ENCODE data around the gene CYTH2.
A peak's percentile ranks its signal among the peaks of the same experiment; 100 is the strongest.

CYTH2 gene

GRCh38 chr19:48492925-48493717 is 24.0 kb downstream of the CYTH2 start:
- peak; percentile 58 to 70 (median 62) for DNase-seq (ENCODE audit: low read depth in 3 of 3)

- no peak for DNase-seq (ENCODE audit: low read depth in 3 of 3)
These were observed 24.7 kb downstream of the CYTH2 start for GRCh38 chr19:48493718-48494401.

- DNase-seq (ENCODE audit: low read depth in 3 of 3) = no peak
These were observed 26.2 kb downstream of the CYTH2 start for GRCh38 chr19:48495396-48495795.

GRCh38 chr19:48496959-48497727 is 28.0 kb downstream of the CYTH2 start:
- no peak for DNase-seq (ENCODE audit: low read depth in 3 of 3)

GRCh38 chr19:48497728-48498594 is 28.8 kb downstream of the CYTH2 start:
- DNase-seq (ENCODE audit: low read depth in 3 of 3) = no peak

- DNase-seq (ENCODE audit: low read depth in 3 of 3) = no peak
These were observed 29.6 kb downstream of the CYTH2 start for GRCh38 chr19:48498595-48499311.

- DNase-seq (ENCODE audit: low read depth in 3 of 3) = no peak
These were observed 30.3 kb downstream of the CYTH2 start for GRCh38 chr19:48499316-48500090.

GRCh38 chr19:48500830-48501493 is 31.8 kb downstream of the CYTH2 start:
- DNase-seq (ENCODE audit: low read depth in 3 of 3) = no peak

GRCh38 chr19:48501494-48502349 is 32.6 kb downstream of the CYTH2 start:
- peak in 2 of 3 experiments; percentile 51 to 57 for DNase-seq (ENCODE audit: low read depth in 3 of 3)

- DNase-seq (ENCODE audit: low read depth in 3 of 3) = no peak
These were observed 33.3 kb downstream of the CYTH2 start for GRCh38 chr19:48502350-48503018.

- no peak for DNase-seq (ENCODE audit: low read depth in 3 of 3)
These were observed 37.1 kb downstream of the CYTH2 start for GRCh38 chr19:48506138-48506733.

- no peak for DNase-seq (ENCODE audit: low read depth in 3 of 3)
These were observed 38.8 kb downstream of the CYTH2 start for GRCh38 chr19:48507911-48508439.

GRCh38 chr19:48508729-48509411 is 39.7 kb downstream of the CYTH2 start:
- DNase-seq (ENCODE audit: low read depth in 3 of 3) = no peak

- DNase-seq (ENCODE audit: low read depth in 3 of 3) = no peak
These were observed 40.5 kb downstream of the CYTH2 start for GRCh38 chr19:48509467-48510194.

GRCh38 chr19:48510421-48511268 is 41.5 kb downstream of the CYTH2 start:
- DNase-seq (ENCODE audit: low read depth in 3 of 3) = peak; percentile 57 to 65 (median 59)

Measured in stimulated activated CD4-positive, alpha-beta T cell treated with anti-CD3 and anti-CD28 coated beads, TNF-alpha, amount 100 ng/mL, for 4 hours (primary cell).